ENCODE data around the gene NOS3. TPM values are rescaled to one million over a fixed set of nuclear protein-coding genes. Genes with fewer than 3 reads are reported as not detected.
A peak's percentile ranks its signal among the peaks of the same experiment; 100 is the strongest.

The NOS3 gene
- total and polyA plus RNA-seq, 8 donors: 7.5 to 21.8 (median 10.4) TPM

GRCh38 chr7:150949564-150949963 is 41.3 kb upstream of the NOS3 start:
- H3K27me3 ChIP-seq: peaks cover 12 to 64% of the 10 kb centered on the region in 2 donors
- no peak overlapping the region for H3K27ac ChIP-seq
- no peaks in the 10 kb centered on the region for H3K9me3 ChIP-seq
- intact Hi-C loops (cut with DNase I): no loop called here
- no peaks in the 10 kb centered on the region for H3K36me3 ChIP-seq
- TF ChIP-seq, protein P1, sequence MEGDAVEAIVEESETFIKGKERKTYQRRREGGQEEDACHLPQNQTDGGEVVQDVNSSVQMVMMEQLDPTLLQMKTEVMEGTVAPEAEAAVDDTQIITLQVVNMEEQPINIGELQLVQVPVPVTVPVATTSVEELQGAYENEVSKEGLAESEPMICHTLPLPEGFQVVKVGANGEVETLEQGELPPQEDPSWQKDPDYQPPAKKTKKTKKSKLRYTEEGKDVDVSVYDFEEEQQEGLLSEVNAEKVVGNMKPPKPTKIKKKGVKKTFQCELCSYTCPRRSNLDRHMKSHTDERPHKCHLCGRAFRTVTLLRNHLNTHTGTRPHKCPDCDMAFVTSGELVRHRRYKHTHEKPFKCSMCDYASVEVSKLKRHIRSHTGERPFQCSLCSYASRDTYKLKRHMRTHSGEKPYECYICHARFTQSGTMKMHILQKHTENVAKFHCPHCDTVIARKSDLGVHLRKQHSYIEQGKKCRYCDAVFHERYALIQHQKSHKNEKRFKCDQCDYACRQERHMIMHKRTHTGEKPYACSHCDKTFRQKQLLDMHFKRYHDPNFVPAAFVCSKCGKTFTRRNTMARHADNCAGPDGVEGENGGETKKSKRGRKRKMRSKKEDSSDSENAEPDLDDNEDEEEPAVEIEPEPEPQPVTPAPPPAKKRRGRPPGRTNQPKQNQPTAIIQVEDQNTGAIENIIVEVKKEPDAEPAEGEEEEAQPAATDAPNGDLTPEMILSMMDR (IDR thresholded peaks at IDR 0.05): no peak
- H3K4me3 ChIP-seq: no peak overlapping the region
- DNase-seq (peak in 1 of 4 donors; percentile 28), ATAC-seq (no peak)
- H3K4me1 ChIP-seq: no peaks in the 10 kb centered on the region

DNA sequence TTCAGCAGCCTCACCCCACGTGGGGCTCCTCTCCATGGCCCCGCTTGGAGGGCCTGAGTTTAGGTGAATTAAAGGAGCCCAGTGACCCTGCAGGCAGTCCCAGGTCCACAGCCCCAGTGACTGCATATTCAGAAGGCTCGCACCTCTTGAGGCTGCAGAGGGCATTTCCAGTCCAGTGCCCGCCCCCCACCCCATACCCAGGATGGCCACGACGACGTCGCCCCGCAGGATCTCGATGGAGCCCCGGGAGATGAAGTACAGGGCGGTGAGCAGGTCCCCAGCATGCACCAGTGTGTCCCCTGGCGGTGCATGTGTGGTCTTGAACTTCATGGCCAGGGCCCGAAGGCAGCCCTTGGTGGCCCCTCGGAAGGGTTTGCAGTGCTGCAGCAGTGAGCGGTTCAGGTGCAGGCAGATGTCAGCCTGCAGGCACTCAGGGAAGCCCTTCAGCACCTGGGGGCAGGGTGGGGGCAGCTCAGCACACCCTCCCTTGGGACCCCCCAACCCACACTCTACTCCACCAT is 40.8 kb upstream of the NOS3 start:
- Histone ChIP-seq H3K4me3 (no peak overlapping the region), H3K9me3 (no peaks in the 10 kb centered on the region), H3K27ac (no peak overlapping the region), H3K4me1 (no peaks in the 10 kb centered on the region), H3K36me3 (no peaks in the 10 kb centered on the region), H3K27me3 (peaks cover 12 to 68% of the 10 kb centered on the region in 2 donors)
- intact Hi-C loops (cut with DNase I): no loop called here
- ATAC-seq (no peak), DNase-seq (peak in 2 of 4 donors; percentile 22 to 68)
- TF ChIP-seq, protein P1 (IDR thresholded peaks at IDR 0.05): no peak

DNA sequence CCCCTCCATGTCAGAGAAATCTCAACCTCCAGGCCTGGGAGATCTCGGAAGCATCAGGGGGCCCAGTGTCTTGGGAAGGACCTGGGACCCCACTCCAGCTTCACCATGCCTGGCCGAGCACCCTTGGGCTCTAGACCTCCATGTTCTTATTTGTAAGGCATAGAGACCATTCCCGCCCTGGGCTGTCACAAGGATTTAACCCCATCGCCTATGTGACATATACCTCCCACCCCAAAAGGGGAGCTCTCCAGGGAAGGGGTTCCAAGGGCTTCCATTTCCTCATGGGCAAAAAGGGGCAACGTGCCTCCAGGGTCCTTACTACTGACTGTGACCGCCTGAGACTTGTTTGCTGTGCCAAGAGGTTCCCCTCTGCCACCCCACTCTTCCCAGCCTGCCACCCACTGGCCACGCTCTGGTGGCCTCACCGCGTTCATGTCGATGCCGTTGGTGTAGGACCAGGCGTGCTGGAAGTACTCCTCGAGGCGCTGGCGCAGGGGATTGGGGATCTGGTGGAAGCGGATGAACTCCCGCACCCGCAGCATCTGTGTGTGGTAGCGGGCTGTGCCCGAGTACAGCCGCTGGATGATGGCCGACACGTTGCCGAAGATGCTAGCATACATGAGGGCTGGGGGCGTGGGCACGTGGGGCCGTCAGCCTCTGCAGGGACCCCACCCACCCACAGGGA is 40.2 kb upstream of the NOS3 start:
- H3K27me3 ChIP-seq: peaks cover 12 to 68% of the 10 kb centered on the region in 2 donors

GRCh38 chr7:150951181-150951520 is 39.7 kb upstream of the NOS3 start:
- no peak for ATAC-seq
- peaks cover 12 to 68% of the 10 kb centered on the region in 2 donors for H3K27me3 ChIP-seq

More for the DNA sequence above, 40.2 kb upstream of the NOS3 start:
- TF ChIP-seq, protein P1 (IDR thresholded peaks at IDR 0.05): no peak
- H3K36me3 ChIP-seq: no peaks in the 10 kb centered on the region
- no peaks in the 10 kb centered on the region for H3K9me3 ChIP-seq
- no peak overlapping the region for H3K4me3 ChIP-seq
- intact Hi-C loops (cut with DNase I): no loop called here
- H3K4me1 ChIP-seq: peaks cover 0 to 4% of the 10 kb centered on the region in 2 donors
- DNase-seq: peak in 2 of 4 donors; percentile 22 to 66
- no peak for ATAC-seq
- no peak overlapping the region for H3K27ac ChIP-seq

GRCh38 chr7:150951521-150951920 is 39.3 kb upstream of the NOS3 start:
- Histone ChIP-seq H3K9me3 (no peaks in the 10 kb centered on the region), H3K36me3 (no peaks in the 10 kb centered on the region), H3K4me3 (no peak overlapping the region), H3K4me1 (peaks cover 0 to 4% of the 10 kb centered on the region in 2 donors), H3K27ac (no peak overlapping the region), H3K27me3 (peaks cover 12 to 68% of the 10 kb centered on the region in 2 donors)
- ATAC-seq (no peak), DNase-seq (peak in 1 of 4 donors; percentile 77)
- intact Hi-C loops (cut with DNase I): no loop called here
- TF ChIP-seq, protein P1 (IDR thresholded peaks at IDR 0.05): no peak

More at GRCh38 chr7:150951181-150951520, 39.7 kb upstream of the NOS3 start:
- Histone ChIP-seq H3K36me3 (no peaks in the 10 kb centered on the region), H3K27ac (no peak overlapping the region), H3K4me1 (peaks cover 0 to 4% of the 10 kb centered on the region in 2 donors), H3K9me3 (no peaks in the 10 kb centered on the region), H3K4me3 (no peak overlapping the region)
- no peak for DNase-seq
- TF ChIP-seq, protein P1 (IDR thresholded peaks at IDR 0.05): no peak
- intact Hi-C loops (cut with DNase I): no loop called here

Measured in left lung (tissue), 10 donors.